ENCODE measurements around the gene CEP135. TPM values are rescaled to one million over a fixed set of nuclear protein-coding genes. Genes with fewer than 3 reads are reported as not detected.

CEP135 gene
- polyA plus RNA-seq, 1 donor from 2014 or later = 5.2 TPM

DNA sequence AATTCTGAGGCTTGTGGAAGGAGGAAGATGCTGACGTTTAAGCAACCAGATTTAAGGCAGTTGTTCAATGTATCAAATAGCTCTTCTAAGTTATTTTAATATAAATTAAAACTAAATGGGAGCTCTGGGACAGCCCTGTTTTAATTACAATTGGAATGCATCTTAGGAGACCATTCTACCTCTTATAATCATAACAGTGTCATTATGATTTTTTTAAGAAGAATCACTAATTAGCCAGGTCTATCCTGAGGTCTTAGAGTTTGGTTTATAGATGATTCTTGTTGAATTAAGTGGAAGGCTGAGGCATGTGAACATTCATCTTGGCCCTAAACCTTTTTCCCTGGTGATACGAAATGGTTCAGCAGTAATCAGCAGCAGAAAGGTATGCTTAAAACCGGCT is 113.4 kb downstream of the CEP135 start:
- H3F3A ChIP-seq (ENCODE audit: insufficient read depth, low read length, poor library complexity, severe bottlenecking) = no peaks in the 10 kb centered on the region
- H3K9me2 ChIP-seq (ENCODE audit: insufficient read depth, low read length) = no peaks in the 10 kb centered on the region
- no peaks in the 10 kb centered on the region for H4K20me1 ChIP-seq (ENCODE audit: insufficient read depth)
- no peak overlapping the region for H3K9ac ChIP-seq (ENCODE audit: low read length)
- H3K79me2 ChIP-seq (replicated peaks; ENCODE audit: insufficient read depth, low read length) = peaks cover 70% of the 10 kb centered on the region
- H3K4me3 ChIP-seq (ENCODE audit: low read length) = no peak overlapping the region
- TF ChIP-seq RAD21 (conservative IDR thresholded peaks at IDR 0.05) = no peak
- TF ChIP-seq MXI1 (conservative IDR thresholded peaks at IDR 0.05; ENCODE audit: poor library complexity, severe bottlenecking) = no peak
- TF ChIP-seq EP300 (conservative IDR thresholded peaks at IDR 0.05; ENCODE audit: poor library complexity, severe bottlenecking) = no peak
- no peak for TF ChIP-seq REST (IDR thresholded peaks at IDR 0.05; ENCODE audit: borderline replicate concordance)
- TF ChIP-seq TAF1 (IDR thresholded peaks at IDR 0.05; ENCODE audit: low read depth) = no peak
- TF ChIP-seq POLR2AphosphoS5 (IDR thresholded peaks at IDR 0.05) = no peak
- TF ChIP-seq SMC3 (conservative IDR thresholded peaks at IDR 0.05; ENCODE audit: poor library complexity) = no peak
- TF ChIP-seq CTCF (IDR thresholded peaks at IDR 0.05; ENCODE audit: poor library complexity, severe bottlenecking) = no peak
- TF ChIP-seq EZH2 (IDR thresholded peaks at IDR 0.05; ENCODE audit: borderline replicate concordance, insufficient read depth, low read length, poor library complexity, severe bottlenecking) = no peak
- no peaks in the 10 kb centered on the region for H3K36me3 ChIP-seq (ENCODE audit: insufficient read depth, low read length)
- H3K27ac ChIP-seq (ENCODE audit: low read length) = no peak overlapping the region
- no peak overlapping the region for H2AFZ ChIP-seq (ENCODE audit: low read depth, low read length)
- H3K27me3 ChIP-seq (ENCODE audit: insufficient read depth, low read depth, low read length) = no peaks in the 10 kb centered on the region
- no peaks in the 10 kb centered on the region for H3K9me3 ChIP-seq (ENCODE audit: low read length)
- no peak overlapping the region for H3K4me2 ChIP-seq (ENCODE audit: low read length)

- Histone ChIP-seq H3K9me3 (ENCODE audit: low read length) (no peaks in the 10 kb centered on the region), H3K27ac (ENCODE audit: low read length) (no peak overlapping the region), H3K9me2 (ENCODE audit: insufficient read depth, low read length) (no peaks in the 10 kb centered on the region), H3F3A (ENCODE audit: insufficient read depth, low read length, poor library complexity, severe bottlenecking) (no peaks in the 10 kb centered on the region), H3K4me2 (ENCODE audit: low read length) (no peak overlapping the region), H3K27me3 (ENCODE audit: insufficient read depth, low read depth, low read length) (no peaks in the 10 kb centered on the region), H3K79me2 (replicated peaks; ENCODE audit: insufficient read depth, low read length) (peaks cover 72% of the 10 kb centered on the region), H2AFZ (ENCODE audit: low read depth, low read length) (no peak overlapping the region), H3K9ac (ENCODE audit: low read length) (no peak overlapping the region), H4K20me1 (ENCODE audit: insufficient read depth) (no peaks in the 10 kb centered on the region), H3K4me3 (ENCODE audit: low read length) (no peak overlapping the region), H3K36me3 (ENCODE audit: insufficient read depth, low read length) (no peaks in the 10 kb centered on the region)
- TF ChIP-seq POLR2AphosphoS5 (IDR thresholded peaks at IDR 0.05) = no peak
- no peak for TF ChIP-seq CTCF (IDR thresholded peaks at IDR 0.05; ENCODE audit: poor library complexity, severe bottlenecking)
- no peak for TF ChIP-seq MXI1 (conservative IDR thresholded peaks at IDR 0.05; ENCODE audit: poor library complexity, severe bottlenecking)
- TF ChIP-seq EZH2 (IDR thresholded peaks at IDR 0.05; ENCODE audit: borderline replicate concordance, insufficient read depth, low read length, poor library complexity, severe bottlenecking) = no peak
- TF ChIP-seq SMC3 (conservative IDR thresholded peaks at IDR 0.05; ENCODE audit: poor library complexity) = no peak
- no peak for TF ChIP-seq RAD21 (conservative IDR thresholded peaks at IDR 0.05)
- no peak for TF ChIP-seq TAF1 (IDR thresholded peaks at IDR 0.05; ENCODE audit: low read depth)
- no peak for TF ChIP-seq EP300 (conservative IDR thresholded peaks at IDR 0.05; ENCODE audit: poor library complexity, severe bottlenecking)
- no peak for TF ChIP-seq REST (IDR thresholded peaks at IDR 0.05; ENCODE audit: borderline replicate concordance)
Observed at GRCh38 chr4:56062526-56063145, 113.9 kb downstream of the CEP135 start.
